Retinal pigment epithelial cell (primary cell): ENCODE data around the gene PDE10A.
A peak's percentile ranks its signal among the peaks of the same experiment; 100 is the strongest.

Source experiments
- DNase-seq: peaks from one replicate; pipeline ENCODE4 v3.0.0-alpha.2; 2010; ENCODE audit warnings: low read depth
- H3K4me3 ChIP-seq: 2 replicates; pipeline ENCODE4 v1.5.1; 2011; ENCODE audit warnings: mild to moderate bottlenecking, low read length, control low read depth, moderate library complexity
- CTCF ChIP-seq: conservative IDR thresholded peaks from 2 replicates; pipeline ENCODE4 v1.5.1; 2011; ENCODE audit warnings: low read depth, low read length, control low read depth, inconsistent platforms

The PDE10A gene

DNA sequence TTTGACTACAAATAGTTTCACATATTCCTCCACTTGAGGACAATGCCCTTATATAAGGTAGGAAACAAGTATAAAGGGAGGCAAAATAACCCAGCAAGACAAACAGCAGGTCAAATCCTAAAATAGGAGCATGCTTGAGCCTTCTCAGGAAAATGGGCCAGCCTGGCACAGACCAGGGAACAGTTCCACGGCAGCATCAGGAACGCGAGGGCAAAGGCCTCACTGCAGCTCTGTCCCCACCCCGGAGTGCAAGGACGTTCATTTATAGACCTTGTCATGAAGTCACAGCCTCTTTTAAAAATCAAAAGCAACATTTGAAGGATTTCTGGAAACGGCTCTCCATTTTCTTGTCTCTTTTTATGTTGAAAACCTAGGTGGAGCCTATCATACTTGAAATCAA, 17.1 kb downstream of the PDE10A start:
- no peak for DNase-seq
- no peak for TF ChIP-seq CTCF
- no peak overlapping the region for H3K4me3 ChIP-seq

GRCh38 chr6:165644586-165645266, 18.3 kb downstream of the PDE10A start:
- no peak overlapping the region for H3K4me3 ChIP-seq
- no peak for TF ChIP-seq CTCF
- no peak for DNase-seq

- TF ChIP-seq CTCF, result no peak
- no peak for DNase-seq
- H3K4me3 ChIP-seq, result no peak overlapping the region
Observed at GRCh38 chr6:165643015-165643414, 20.0 kb downstream of the PDE10A start.

DNA sequence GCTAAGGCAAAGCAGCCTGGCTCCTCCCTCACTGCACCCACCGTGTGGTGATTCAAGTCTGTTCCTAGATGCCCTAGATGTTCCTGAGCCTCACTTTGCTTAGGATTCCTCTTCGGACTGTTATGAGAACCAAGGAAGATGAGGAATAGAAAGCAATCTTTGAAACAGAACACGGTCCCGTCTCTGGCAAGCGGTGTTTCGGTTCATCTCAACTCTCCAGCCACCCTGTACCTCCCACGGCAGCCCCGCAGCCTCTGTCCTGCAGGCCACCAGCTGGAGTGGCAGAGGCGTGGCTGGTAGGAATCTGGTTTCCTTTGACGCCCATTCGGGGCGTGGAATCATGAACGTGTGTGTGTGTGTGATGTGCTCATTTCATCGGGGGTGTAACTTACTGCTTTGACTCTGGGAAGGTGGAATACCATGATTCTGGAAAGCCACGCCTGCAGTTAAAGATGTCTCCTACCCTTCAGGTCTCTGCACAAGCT, 21.3 kb downstream of the PDE10A start:
- no peak for DNase-seq
- H3K4me3 ChIP-seq, result no peak overlapping the region
- TF ChIP-seq CTCF, result no peak

- DNase-seq, result no peak
- no peak for TF ChIP-seq CTCF
- H3K4me3 ChIP-seq, result no peak overlapping the region
Observed at GRCh38 chr6:165640806-165641205, 22.2 kb downstream of the PDE10A start.

DNA sequence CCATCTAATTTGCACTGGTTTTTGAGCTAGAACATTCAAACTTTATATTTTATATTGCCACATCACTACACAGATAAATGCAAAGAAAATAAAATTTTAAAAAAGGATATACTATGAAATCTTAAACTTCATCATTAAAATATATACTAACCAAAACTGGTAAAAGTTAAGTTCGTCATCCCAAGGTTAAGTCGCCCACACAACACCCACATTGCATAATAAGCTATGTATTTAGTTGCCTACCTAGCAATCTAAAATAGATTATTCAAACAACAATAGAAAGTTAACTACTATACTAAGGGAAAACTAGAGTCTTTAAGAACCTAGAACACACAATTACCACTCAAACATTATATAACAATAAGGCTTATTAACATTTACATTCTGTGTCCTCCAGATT, 24.5 kb downstream of the PDE10A start:
- no peak for DNase-seq
- no peak overlapping the region for H3K4me3 ChIP-seq
- TF ChIP-seq CTCF, result no peak

- no peak for TF ChIP-seq CTCF
- DNase-seq, result peak; percentile 16
- H3K4me3 ChIP-seq, result peak overlapping the region; percentile 10
Observed at GRCh38 chr6:165637586-165637985, 25.5 kb downstream of the PDE10A start.
